GM12878 (cell line): Measurements from ENCODE around the gene BCLAF3. TPM values are rescaled to one million over a fixed set of nuclear protein-coding genes. Genes with fewer than 3 reads are reported as not detected.

Experiments used
- ATAC-seq: fragments of 200-7000 bp; cut with Tn5 transposase; 3 replicates; pipeline ENCODE4 v1.9.1; 2020; ENCODE audit warnings: mild to moderate bottlenecking, moderate library complexity
- BruUV-seq: library from RNA; stranded (reverse); fragments of 400-500 nt; replicated peaks from 2 replicates; lab custom pipeline; 2021; lab: Mats Ljungman, UMichigan
- CTCF ChIA-PET: fragments of 300-600 bp; sonication (Branson Sonifier 250); formaldehyde crosslinking; extraction: SDS; loops from one replicate; lab custom pipeline; 2021; ENCODE audit warnings: inconsistent platforms; lab: Yijun Ruan, JAX
- POLR2A ChIA-PET: fragments of 350-600 bp; formaldehyde crosslinking; extraction: SDS; loops from one replicate; lab custom pipeline; 2021; ENCODE audit warnings: inconsistent platforms; lab: Charles Lee
- RAD21 ChIA-PET: fragments of 300-600 bp; sonication (Branson Sonifier 250); formaldehyde crosslinking; loops from one replicate; lab custom pipeline; 2023; ENCODE audit warnings: antibody characterized with exemption; ENCODE audit not compliant: unreplicated experiment; lab: Charles Lee
- SMC1A ChIA-PET: fragments of 300-600 bp; sonication (Branson Sonifier 250); formaldehyde crosslinking; loops from one replicate; lab custom pipeline; 2023; ENCODE audit not compliant: unreplicated experiment, uncharacterized antibody; lab: Charles Lee
- DNase-seq: peaks from one replicate; pipeline ENCODE4 v3.0.0-alpha.2; 2011; ENCODE audit warnings: low read depth, low spot score
- FAIRE-seq: peaks from 3 replicates; lab custom pipeline; 2011; peaks lifted over from hg19 to GRCh38; lab: Jason Lieb, UNC
- H2AFZ ChIP-seq: 2 replicates; pipeline ENCODE4 v1.6.0; 2011; ENCODE audit warnings: low read depth, low read length, control low read depth; ENCODE audit not compliant: control insufficient read depth
- H3K27ac ChIP-seq: 2 replicates; pipeline ENCODE4 v1.5.1; 2011; ENCODE audit warnings: control low read depth; ENCODE audit not compliant: control insufficient read depth, insufficient read depth
- H3K27me3 ChIP-seq, 2 experiments: replicated peaks in 1 of 2; 2 replicates each; pipeline versions ENCODE4 v1.6.0 to v1.6.1; 2011; ENCODE audit warnings: low read length in 1 of 2; ENCODE audit not compliant: control insufficient read depth in 2 of 2, insufficient read depth in 2 of 2
- H3K36me3 ChIP-seq, 2 experiments: 2 replicates each; pipeline ENCODE4 v1.5.1; 2011; ENCODE audit warnings: low read length in 1 of 2; ENCODE audit not compliant: control insufficient read depth in 2 of 2, insufficient read depth in 2 of 2
- H3K4me1 ChIP-seq: 2 replicates; pipeline ENCODE4 v1.6.1; 2011; ENCODE audit warnings: mild to moderate bottlenecking, low read length, moderate library complexity, mixed read lengths; ENCODE audit not compliant: control insufficient read depth, insufficient read depth
- H3K4me2 ChIP-seq: 2 replicates; pipeline ENCODE4 v1.6.0; 2011; ENCODE audit warnings: control low read depth; ENCODE audit not compliant: control insufficient read depth, insufficient read depth
- H3K4me3 ChIP-seq: fragments of 200-600 bp; sonication (generic); 2 replicates; pipeline ENCODE4 v1.5.1; 2016
- H3K79me2 ChIP-seq: 2 replicates; pipeline ENCODE4 v1.6.0; 2011; ENCODE audit warnings: low read length; ENCODE audit not compliant: control insufficient read depth, insufficient read depth
- H3K9ac ChIP-seq: 2 replicates; pipeline ENCODE4 v1.8.0; 2011; ENCODE audit warnings: low read length, control low read depth, mixed read lengths; ENCODE audit not compliant: control insufficient read depth, insufficient read depth
- H3K9me3 ChIP-seq: replicated peaks from 3 replicates; pipeline ENCODE4 v1.5.1; 2011; ENCODE audit warnings: mild to moderate bottlenecking, low read length; ENCODE audit not compliant: control insufficient read depth, insufficient read depth
- H4K20me1 ChIP-seq: 2 replicates; pipeline ENCODE4 v1.6.0; 2011; ENCODE audit not compliant: control insufficient read depth, insufficient read depth
- BHLHE40 ChIP-seq, 2 experiments: fragments of 450-650 bp in 1 of 2; IDR thresholded peaks; 2 replicates each; pipeline ENCODE4 v1.6.1; 2011 to 2017; ENCODE audit warnings: low read depth in 2 of 2, borderline replicate concordance in 1 of 2, improper control_type of control experiment in 1 of 2, low read length in 1 of 2, mild to moderate bottlenecking in 1 of 2
- SREBF2 ChIP-seq: IDR thresholded peaks from 2 replicates; pipeline ENCODE4 v1.6.1; 2012; ENCODE audit warnings: mild to moderate bottlenecking, low read length
- in situ Hi-C: fragments of 300-500 bp; cut with MboI; formaldehyde crosslinking; loops from 9 replicates; pipeline ENCODE4 v1.14.3; 2018; ENCODE audit warnings: mixed read lengths
- intact Hi-C: fragments of 100-400 bp; cut with micrococcal nuclease; formaldehyde crosslinking; loops from one replicate; pipeline ENCODE4 v1.14.2; 2022; ENCODE audit not compliant: unreplicated experiment
- polyA plus RNA-seq, 11 experiments: library from polyadenylated mRNA; depleted of rRNA in 4 of 11; unstranded in 6 of 11; stranded (reverse) in 5 of 11; fragments of >200 nt; fragmentation: Nextera tagmentation in 4 of 11; fragmentation: Illumina TruSeq in 1 of 11; extraction: Ambion mirVana in 4 of 11; extraction: Trizol in 1 of 11; gene quantifications; 1 replicate in 1 of 11; 2 replicates in 10 of 11; pipeline versions ENCODE4 v1.2.1 to v1.2.3, GENCODE V29; 2011 to 2016; ENCODE audit warnings: inconsistent platforms in 2 of 11, missing spikeins in 2 of 11, low read depth in 1 of 11
- total RNA-seq, 4 experiments: library from RNA; depleted of rRNA in 3 of 4; stranded (reverse); fragments of >200 nt in 3 of 4; fragmentation: Illumina TruSeq in 1 of 4; extraction: Trizol in 1 of 4; gene quantifications; 2 replicates each; pipeline versions ENCODE4 v1.2.1 to v1.2.3, GENCODE V29; 2013 to 2021
- TF ChIP-seq, protein P1 (sequence below): IDR thresholded peaks from 2 replicates; pipeline ENCODE4 v1.6.1; 2012; ENCODE audit warnings: mild to moderate bottlenecking, low read depth, low read length

Gene BCLAF3
- total and polyA plus RNA-seq, 10 of the 15 experiments (the other 5 are each of a cell fraction or from before 2014, with no cell fraction given) = 0.74 to 4.4 (median 2.6) TPM

- Histone ChIP-seq H3K36me3 (no peaks in the 10 kb centered on the region; a peak in 2 of 4 replicates), H3K4me2 (no peak overlapping the region), H3K9me3 (peaks cover 2% of the 10 kb centered on the region; the same call in 2 of the 3 replicates), H3K9ac (no peak overlapping the region), H3K79me2 (no peaks in the 10 kb centered on the region; the same call in 1 of the 2 replicates), H3K4me1 (no peaks in the 10 kb centered on the region), H3K4me3 (no peak overlapping the region), H4K20me1 (no peaks in the 10 kb centered on the region), H3K27ac (no peak overlapping the region), H3K27me3 (no peaks in the 10 kb centered on the region), H2AFZ (no peak overlapping the region)
- in situ Hi-C loops = no loop called here
- TF ChIP-seq SREBF2 (no peak), BHLHE40 (IDR thresholded peaks at IDR 0.05; ENCODE audit: borderline replicate concordance in 1 of 2, low read depth in 2 of 2, low read length in 1 of 2) (no peak)
- TF ChIP-seq, protein P1, sequence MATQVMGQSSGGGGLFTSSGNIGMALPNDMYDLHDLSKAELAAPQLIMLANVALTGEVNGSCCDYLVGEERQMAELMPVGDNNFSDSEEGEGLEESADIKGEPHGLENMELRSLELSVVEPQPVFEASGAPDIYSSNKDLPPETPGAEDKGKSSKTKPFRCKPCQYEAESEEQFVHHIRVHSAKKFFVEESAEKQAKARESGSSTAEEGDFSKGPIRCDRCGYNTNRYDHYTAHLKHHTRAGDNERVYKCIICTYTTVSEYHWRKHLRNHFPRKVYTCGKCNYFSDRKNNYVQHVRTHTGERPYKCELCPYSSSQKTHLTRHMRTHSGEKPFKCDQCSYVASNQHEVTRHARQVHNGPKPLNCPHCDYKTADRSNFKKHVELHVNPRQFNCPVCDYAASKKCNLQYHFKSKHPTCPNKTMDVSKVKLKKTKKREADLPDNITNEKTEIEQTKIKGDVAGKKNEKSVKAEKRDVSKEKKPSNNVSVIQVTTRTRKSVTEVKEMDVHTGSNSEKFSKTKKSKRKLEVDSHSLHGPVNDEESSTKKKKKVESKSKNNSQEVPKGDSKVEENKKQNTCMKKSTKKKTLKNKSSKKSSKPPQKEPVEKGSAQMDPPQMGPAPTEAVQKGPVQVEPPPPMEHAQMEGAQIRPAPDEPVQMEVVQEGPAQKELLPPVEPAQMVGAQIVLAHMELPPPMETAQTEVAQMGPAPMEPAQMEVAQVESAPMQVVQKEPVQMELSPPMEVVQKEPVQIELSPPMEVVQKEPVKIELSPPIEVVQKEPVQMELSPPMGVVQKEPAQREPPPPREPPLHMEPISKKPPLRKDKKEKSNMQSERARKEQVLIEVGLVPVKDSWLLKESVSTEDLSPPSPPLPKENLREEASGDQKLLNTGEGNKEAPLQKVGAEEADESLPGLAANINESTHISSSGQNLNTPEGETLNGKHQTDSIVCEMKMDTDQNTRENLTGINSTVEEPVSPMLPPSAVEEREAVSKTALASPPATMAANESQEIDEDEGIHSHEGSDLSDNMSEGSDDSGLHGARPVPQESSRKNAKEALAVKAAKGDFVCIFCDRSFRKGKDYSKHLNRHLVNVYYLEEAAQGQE = no peak
- RAD21 ChIA-PET = no interaction called here
- no peak for ATAC-seq
- CTCF ChIA-PET = interaction anchor here (2.0 kb wide), 1 partner anchor 71 kb away, joined by 4 read pairs; no protein-coding TSS in a partner anchor
- SMC1A ChIA-PET = no interaction called here
- POLR2A ChIA-PET = no interaction called here
- no TSS peak for BruUV-seq
- no peak for FAIRE-seq
- DNase-seq = no peak
- intact Hi-C loops = no loop called here
Measured at GRCh38 chrX:19975845-19976244, 15.0 kb downstream of the BCLAF3 start.
